Esophagus squamous epithelium (tissue), 4 donors: ENCODE data around the gene BANF2.

Source experiments
- POLR2A ChIP-seq, 4 donors: fragments of 450-650 bp; IDR thresholded peaks; one replicate each; pipeline ENCODE4 v1.6.1; 2017; ENCODE audit warnings: antibody characterized with exemption in 4 of 4, mild to moderate bottlenecking in 4 of 4, moderate library complexity in 3 of 4
- TF ChIP-seq, protein P1 (sequence below), 6 experiments: fragments of 450-650 bp in 4 of 6; fragments of 200-600 bp in 2 of 6; sonication (generic) in 2 of 6; IDR thresholded peaks; one replicate each; pipeline ENCODE4 v1.5.1; 2016 to 2019; ENCODE audit warnings: antibody characterized with exemption in 6 of 6, mild to moderate bottlenecking in 4 of 6, moderate library complexity in 4 of 6

DNA sequence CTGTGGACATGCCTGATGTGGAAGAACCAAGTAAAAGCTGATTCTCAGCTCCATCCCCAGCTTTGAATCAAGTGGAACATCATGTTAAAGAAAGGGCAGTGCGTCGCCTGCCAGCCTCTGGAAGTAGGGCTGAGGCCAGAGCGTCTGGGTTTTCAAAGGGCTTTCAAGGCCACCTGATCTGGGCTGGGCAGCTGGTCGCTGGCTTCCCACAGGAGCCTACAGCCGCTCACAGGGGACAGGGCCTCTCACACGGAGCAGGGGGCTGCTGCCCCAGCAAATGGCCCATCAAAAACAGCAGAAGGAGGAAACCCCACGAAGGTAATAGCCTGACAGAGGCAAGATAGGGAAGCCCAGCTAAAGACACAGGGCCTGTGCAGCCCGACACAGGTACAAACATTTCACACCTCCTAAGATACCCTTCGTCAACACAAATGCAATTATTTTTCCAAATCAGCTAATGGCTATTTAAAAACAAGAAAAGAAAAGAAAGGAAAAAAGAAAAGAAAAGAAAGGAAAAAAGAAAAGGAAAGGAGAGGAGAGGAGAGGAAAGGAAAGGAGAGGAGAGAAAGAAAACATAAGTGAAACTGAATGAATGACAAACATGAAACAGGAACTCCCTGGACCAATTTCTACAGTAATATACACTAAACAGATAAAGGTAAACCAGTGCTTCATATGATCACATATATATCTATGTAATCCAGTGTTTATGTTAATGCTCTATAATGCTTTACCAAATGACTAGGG lies 42.5 kb upstream of the BANF2 start:
- TF ChIP-seq, protein P1, sequence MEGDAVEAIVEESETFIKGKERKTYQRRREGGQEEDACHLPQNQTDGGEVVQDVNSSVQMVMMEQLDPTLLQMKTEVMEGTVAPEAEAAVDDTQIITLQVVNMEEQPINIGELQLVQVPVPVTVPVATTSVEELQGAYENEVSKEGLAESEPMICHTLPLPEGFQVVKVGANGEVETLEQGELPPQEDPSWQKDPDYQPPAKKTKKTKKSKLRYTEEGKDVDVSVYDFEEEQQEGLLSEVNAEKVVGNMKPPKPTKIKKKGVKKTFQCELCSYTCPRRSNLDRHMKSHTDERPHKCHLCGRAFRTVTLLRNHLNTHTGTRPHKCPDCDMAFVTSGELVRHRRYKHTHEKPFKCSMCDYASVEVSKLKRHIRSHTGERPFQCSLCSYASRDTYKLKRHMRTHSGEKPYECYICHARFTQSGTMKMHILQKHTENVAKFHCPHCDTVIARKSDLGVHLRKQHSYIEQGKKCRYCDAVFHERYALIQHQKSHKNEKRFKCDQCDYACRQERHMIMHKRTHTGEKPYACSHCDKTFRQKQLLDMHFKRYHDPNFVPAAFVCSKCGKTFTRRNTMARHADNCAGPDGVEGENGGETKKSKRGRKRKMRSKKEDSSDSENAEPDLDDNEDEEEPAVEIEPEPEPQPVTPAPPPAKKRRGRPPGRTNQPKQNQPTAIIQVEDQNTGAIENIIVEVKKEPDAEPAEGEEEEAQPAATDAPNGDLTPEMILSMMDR (IDR thresholded peaks at IDR 0.05) = no peak
- no peak for TF ChIP-seq POLR2A (IDR thresholded peaks at IDR 0.05)
